DMS53 treated with DMSO at 0.1 percent for 48 hours (cell line): Measurements from ENCODE around the gene HMGXB3.
"Not testable (repeated sequence)": the region's sequence is repeated elsewhere in the genome, so short reads cannot be mapped to it uniquely, and the experiment has no call there.

Source experiments
- DNase-seq: peaks from one replicate; lab custom pipeline; 2025; ENCODE audit not compliant: unreplicated experiment; lab: John Stamatoyannopoulos, UW

Gene HMGXB3

DNA sequence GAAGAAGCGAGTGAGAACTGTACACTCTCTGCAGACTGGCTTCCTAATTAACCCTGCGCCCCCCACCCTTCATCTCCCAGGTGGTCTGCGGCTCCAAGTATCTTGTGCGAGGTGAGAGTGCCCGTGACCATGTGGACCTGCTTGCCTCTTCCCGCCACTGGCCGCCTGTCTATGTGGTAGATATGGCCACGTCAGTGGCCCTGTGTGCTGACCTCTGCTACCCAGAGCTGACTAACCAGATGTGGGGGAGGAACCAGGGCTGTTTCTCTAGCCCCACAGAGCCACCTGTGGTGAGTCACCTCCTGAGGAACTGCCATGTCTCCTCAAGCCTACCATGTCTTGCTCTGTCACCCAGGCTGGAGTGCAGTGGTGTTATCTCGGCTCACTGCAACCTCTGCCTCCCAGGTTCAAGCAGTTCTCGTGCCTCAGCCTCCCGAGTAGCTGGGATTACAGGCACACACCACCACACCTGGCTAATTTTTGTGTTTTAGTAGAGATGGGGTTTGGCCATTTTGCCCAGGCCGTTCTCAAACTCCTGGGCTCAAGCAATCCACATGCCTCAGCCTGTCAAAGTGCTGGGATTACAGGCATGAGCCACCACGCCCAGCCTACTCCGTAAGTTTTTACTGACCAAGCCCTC lies 49.8 kb downstream of the HMGXB3 start:
- not testable (repeated sequence) for DNase-seq

DNA sequence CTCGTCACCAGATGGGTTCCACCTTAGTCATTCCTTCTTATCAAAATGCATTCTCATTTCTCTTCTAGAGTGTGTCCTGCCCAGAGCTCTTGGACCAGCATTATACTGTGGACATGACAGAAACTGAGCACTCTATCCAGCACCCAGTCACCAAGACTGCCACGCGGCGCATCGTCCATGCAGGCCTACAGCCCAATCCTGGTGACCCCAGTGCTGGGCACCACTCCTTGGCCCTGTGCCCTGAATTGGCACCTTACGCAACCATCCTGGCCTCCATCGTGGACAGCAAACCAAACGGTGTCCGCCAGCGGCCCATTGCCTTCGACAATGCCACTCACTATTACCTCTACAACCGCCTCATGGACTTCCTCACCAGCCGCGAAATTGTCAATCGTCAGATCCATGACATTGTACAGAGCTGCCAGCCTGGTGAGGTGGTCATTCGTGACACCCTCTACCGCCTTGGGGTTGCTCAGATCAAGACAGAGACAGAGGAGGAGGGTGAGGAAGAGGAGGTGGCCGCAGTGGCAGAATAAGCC lies 51.2 kb downstream of the HMGXB3 start:
- DNase-seq, result no peak

GRCh38 chr5:150052226-150052955 lies 51.9 kb downstream of the HMGXB3 start:
- DNase-seq, result no peak

DNA sequence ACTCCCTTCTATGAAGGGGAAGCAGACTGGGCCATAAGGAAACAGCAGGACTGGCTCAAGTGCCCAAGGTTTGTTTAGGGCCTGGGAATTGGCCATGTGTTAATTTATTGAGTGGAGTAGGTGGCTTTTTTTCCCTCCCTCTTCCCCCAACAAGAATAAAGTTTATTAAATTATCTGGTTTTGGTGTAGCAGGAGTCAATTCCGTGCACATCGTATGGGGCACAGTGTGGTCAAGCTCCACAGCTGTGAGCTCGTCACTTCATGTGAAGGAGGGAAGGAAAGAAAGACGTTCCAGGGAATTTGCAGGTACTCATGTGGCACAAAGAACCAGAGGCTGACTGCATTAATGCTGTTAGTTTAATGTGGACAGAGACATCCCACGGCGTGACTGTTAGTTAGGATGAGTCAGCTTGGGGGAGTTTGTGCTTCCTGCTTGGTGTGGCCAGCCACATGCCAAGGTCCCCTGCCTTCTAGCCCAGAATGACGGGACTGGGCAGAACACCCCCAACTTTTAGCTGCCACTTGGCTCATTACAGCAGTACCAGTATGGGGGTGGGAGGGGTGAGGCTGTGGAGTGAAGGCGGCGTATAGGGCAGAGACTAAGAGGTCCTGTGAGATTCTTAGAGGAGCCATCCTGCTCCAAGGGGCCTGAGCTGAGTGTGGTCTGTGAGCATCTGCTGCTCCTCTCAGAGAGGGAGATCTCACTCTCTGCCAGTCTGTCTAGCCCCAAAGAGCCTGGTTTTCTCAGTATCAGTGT lies 52.6 kb downstream of the HMGXB3 start:
- DNase-seq, result no peak

DNA sequence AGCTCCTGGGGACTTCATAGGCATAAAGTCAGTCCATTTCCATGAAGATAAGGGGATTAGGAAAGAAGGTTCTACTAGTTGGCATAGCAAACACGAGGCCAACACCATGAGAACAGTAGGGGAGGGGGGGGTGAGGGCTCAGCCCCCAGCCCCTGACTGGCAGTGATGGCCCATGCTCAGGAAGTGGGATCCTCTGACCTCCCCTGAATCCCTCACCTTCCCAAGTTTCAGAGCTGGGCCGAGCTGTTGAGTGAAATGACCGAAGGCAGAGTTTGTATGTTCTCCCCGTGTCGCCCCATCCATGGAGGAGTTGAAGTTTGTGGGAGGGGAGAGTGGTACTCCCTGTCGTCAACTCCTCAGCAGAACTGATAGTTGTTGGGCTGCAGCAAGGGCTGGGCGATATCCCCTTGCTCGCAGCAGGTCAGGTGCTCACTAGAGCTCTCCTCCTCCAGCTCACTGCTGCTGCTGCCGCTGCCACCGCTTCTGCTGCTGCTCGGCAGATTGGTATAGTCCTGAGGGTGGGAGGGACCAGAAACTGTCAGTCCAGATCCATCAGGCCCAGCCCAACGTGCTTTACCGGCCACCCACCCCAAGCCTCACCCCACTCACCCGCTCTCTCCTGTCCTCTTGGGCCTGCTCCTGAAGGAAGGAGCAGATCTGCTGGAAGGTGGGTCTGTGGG lies 53.3 kb downstream of the HMGXB3 start:
- DNase-seq, result no peak

DNA sequence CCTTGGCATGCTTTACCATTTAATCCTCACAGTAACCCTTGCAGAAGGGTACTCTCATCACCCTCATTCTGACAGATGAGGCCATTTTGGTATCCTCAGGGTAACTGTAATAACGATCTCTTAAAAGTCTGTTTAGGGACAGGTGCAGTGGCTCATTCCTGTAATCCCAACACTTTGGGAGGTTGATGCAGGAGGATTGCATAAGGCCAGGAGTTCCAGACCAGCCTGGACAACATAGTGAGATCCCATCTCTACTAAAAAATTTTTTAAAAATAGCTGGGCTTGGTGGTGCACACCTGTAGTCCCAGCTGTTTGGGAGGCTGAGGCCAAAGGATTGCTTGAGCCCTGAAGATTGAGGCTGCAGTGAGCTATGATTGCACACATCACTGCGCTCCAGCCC lies 54.0 kb downstream of the HMGXB3 start:
- DNase-seq, result no peak

GRCh38 chr5:150055326-150056074 lies 55.0 kb downstream of the HMGXB3 start:
- no peak for DNase-seq

GRCh38 chr5:150056075-150056443 lies 55.5 kb downstream of the HMGXB3 start:
- DNase-seq, result no peak

DNA sequence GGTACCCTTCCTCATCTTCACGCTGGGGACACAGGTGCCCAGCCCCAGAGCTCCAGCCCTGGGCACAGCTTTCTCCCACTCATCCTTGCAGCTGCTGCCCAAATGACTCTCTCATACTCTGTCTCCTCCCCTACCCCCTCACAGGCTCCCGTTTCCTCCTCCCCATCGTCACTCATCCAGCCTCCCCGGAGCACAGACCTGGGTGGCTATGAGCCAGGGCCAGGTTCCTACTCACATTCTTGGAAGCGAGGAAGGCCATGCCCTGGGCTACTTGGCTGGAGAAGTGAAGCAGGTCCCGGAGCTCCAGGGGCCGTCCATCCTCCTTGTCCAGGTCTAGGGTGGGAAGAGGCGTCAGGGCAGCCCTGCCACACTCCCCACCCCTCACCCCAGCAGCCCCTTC lies 56.5 kb downstream of the HMGXB3 start:
- DNase-seq, result no peak

- no peak for DNase-seq
These were observed 57.0 kb downstream of the HMGXB3 start for GRCh38 chr5:150057511-150057910.

DNA sequence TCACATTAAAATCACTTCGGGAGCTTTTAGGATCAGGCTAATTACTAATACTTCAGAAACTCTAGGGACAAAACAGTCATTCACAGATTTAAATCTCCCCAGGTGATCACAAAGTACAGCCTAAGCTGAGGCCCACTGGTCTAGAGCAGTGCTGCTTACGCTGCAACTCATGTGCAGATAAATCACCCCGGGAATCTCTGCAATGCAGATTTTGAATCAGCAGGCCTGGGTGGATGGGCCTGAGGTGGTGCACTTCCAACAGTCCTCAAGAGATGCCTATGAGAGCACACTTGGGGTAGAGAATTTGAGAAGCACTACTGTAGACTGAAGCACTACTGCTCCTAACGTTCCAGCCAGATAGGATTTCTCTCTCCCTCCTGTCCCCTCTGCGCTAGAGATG lies 57.5 kb downstream of the HMGXB3 start:
- DNase-seq, result no peak

DNA sequence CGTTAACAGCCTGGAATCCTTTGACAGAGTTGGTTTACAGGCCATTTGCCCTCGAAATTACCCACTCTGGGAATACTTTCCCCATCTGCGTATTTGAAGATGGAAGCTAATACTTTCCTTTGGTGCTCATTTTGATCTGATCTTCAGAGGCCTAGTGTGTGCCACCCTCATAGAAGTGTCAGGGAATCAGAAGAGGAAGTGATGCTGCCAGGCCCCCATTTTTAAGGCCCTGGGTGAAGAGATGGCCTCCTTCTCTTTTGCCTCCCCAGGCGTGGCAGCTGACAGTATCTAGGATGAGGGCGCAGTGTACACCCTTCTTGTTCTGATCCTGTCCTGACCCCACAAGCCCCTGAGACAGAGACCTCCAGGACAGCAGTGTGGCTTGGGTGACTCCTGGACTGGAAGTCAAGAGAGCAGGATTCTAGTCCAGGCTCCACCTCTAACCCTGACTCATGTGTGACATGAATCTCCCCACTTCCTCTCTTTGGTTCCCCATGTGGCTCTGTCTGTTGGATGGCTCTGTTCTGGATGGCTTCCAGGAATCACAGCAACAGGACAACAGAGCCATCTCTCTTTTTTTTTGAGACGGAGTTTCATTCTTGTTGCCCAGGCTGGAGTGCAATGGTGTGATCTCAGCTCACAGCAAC lies 58.1 kb downstream of the HMGXB3 start:
- peak; percentile 9 for DNase-seq

DNA sequence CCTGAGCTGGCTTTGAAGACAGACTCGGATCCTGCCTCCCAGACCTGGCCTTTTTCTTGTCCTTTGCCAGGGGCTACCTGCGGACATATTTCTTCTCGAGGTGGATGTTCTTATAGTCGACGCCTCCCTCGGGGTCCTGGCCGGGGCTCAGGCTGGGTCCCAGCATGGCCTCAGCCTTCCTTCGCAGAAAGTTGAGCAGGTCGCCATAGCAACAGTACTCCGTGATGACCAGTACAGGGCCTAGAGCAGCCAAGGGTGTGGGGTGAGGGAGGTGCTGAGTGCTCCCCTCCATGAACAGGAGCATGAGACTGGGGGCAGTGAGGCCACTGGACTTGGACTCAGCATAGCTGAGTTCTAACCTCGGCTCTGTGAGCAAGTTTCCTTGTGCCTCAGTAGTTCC lies 59.1 kb downstream of the HMGXB3 start:
- no peak for DNase-seq

GRCh38 chr5:150060471-150060870 lies 59.9 kb downstream of the HMGXB3 start:
- DNase-seq, result no peak

- no peak for DNase-seq
These were observed 61.0 kb downstream of the HMGXB3 start for GRCh38 chr5:150061538-150061995.

GRCh38 chr5:150062216-150062922 lies 61.8 kb downstream of the HMGXB3 start:
- no peak for DNase-seq

DNA sequence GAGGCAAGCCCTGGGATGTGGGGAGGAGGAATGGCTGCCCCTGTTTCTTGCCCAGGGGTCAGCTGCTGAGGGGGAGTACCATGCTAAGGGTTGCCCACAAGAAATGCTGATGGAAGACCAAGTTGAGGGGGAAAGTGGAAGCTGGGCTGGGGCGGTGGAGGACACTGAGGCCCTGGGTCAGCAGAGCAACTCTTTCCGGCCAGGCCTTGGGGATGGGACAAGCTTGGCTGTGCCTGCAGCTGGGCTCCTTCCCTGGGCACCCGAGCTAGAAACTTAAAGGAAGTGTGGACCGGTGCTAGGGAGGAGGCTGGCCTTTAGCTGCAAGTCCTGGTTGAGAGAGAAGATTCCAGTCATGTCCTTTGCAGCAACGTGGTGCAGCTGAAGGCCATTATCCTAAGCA lies 63.1 kb downstream of the HMGXB3 start:
- no peak for DNase-seq

DNA sequence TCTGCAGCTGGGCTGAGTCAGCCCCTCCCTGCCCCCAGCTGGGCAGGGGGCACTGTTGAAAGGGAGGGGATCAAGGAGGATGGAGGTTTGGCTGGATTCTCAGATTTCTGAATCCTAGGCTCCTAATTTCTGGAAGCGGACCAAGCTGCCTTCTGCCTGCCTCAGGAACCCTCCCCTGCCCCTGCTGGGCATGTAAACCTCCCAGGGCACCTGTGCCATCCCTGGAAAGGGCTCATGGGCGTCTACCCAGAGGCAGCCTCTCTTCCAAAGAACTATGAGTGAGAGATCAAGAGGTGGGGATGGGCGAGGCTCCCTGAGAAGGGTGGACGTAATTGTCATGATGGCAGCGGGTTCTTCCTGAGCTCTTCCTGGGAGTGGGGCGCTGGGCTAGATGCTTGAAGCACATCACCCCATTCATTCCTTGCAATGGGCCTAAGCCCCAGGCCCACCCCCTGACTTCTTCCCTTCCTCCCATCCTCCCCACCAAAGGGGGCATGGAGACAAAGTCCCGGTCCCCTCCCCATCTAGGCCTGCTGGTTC lies 64.2 kb downstream of the HMGXB3 start:
- DNase-seq, result no peak

DNA sequence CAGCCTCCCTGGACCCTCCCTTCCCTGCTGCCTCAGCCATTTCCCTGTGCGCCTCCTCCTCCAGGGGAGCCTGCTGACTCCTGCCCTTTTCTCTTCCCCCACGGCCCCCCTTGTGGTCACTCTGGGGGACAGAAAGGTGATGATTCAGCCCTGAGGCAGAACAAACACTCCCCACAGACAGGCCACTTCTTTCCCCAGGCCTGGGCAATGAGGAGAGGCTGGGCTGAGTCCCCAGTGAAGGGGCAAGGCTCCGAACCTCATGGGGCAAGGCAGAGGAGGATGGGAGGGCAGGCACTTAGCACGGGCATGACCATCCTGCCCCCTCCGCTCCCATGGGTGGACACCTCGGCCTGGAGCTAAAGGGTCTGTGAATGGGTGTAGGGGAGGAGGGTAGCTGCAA lies 64.8 kb downstream of the HMGXB3 start:
- DNase-seq, result no peak
